WTC11 (cell line): Measurements from ENCODE around the gene LTA. TPM values are rescaled to one million over a fixed set of nuclear protein-coding genes. Genes with fewer than 3 reads are reported as not detected.

ENCODE experiments used
- ATAC-seq: fragments of 200-7000 bp; cut with Tn5 transposase; 2 replicates; pipeline ENCODE4 v1.10.0; 2021; ENCODE audit warnings: mild to moderate bottlenecking, moderate library complexity
- CTCF ChIA-PET: fragments of 300-600 bp; sonication (Branson Sonifier 250); formaldehyde crosslinking; loops from one replicate; lab custom pipeline; 2021; ENCODE audit warnings: antibody characterized with exemption; lab: Charles Lee
- POLR2A ChIA-PET: fragments of 350-600 bp; sonication (Branson Sonifier 250); formaldehyde crosslinking; loops from one replicate; lab custom pipeline; 2021; ENCODE audit warnings: antibody characterized with exemption; lab: Charles Lee
- DNase-seq: peaks from one replicate; pipeline ENCODE4 v3.0.0; 2021; ENCODE audit warnings: low spot score
- H3K27ac Mint-ChIP-seq: 2 replicates; pipeline ENCODE4 v1.8.0; 2021; ENCODE audit warnings: mixed read lengths
- H3K27me3 Mint-ChIP-seq: 2 replicates; pipeline ENCODE4 v1.8.0; 2021; ENCODE audit warnings: low read depth, mild to moderate bottlenecking, moderate library complexity, mixed read lengths
- H3K36me3 Mint-ChIP-seq: 2 replicates; pipeline ENCODE4 v1.8.0; 2021; ENCODE audit warnings: mixed read lengths
- H3K4me1 Mint-ChIP-seq: 2 replicates; pipeline ENCODE4 v1.8.0; 2022; ENCODE audit warnings: mixed read lengths
- H3K4me3 Mint-ChIP-seq: 2 replicates; pipeline ENCODE4 v1.8.0; 2021; ENCODE audit warnings: mild to moderate bottlenecking, moderate library complexity, mixed read lengths
- H3K9me3 Mint-ChIP-seq: 2 replicates; pipeline ENCODE4 v1.8.0; 2021; ENCODE audit warnings: mixed read lengths
- FOXP1 ChIP-seq: sonication (generic); formaldehyde crosslinking; IDR thresholded peaks from 2 replicates; pipeline ENCODE4 v1.8.0; 2022; ENCODE audit warnings: missing genetic modification reagents, mild to moderate bottlenecking, moderate library complexity, borderline replicate concordance
- FOXP4 ChIP-seq: sonication (generic); formaldehyde crosslinking; IDR thresholded peaks from 2 replicates; pipeline ENCODE4 v1.8.0; 2022; ENCODE audit warnings: mild to moderate bottlenecking, missing genetic modification reagents
- GRHL2 ChIP-seq: fragments of 250-450 bp; sonication (Bioruptor Pico); IDR thresholded peaks from 2 replicates; pipeline ENCODE4 v1.8.0; 2022; ENCODE audit warnings: mild to moderate bottlenecking, moderate library complexity; ENCODE audit not compliant: insufficient replicate concordance, severe bottlenecking
- MXD4 ChIP-seq: fragments of 250-450 bp; sonication (Bioruptor Pico); IDR thresholded peaks from 2 replicates; pipeline ENCODE4 v1.8.0; 2021; ENCODE audit warnings: mild to moderate bottlenecking, moderate library complexity, borderline replicate concordance
- MYBL2 ChIP-seq: sonication (generic); formaldehyde crosslinking; IDR thresholded peaks from 2 replicates; pipeline ENCODE4 v1.8.1; 2023; ENCODE audit warnings: mild to moderate bottlenecking, moderate library complexity, missing genetic modification reagents
- NFYB ChIP-seq: sonication (generic); formaldehyde crosslinking; conservative IDR thresholded peaks from 2 replicates; pipeline ENCODE4 v1.8.0; 2022; ENCODE audit warnings: low read depth, missing genetic modification reagents
- NR1H2 ChIP-seq: sonication (generic); formaldehyde crosslinking; IDR thresholded peaks from 2 replicates; pipeline ENCODE4 v1.9.0; 2021; ENCODE audit warnings: mild to moderate bottlenecking, moderate library complexity, missing genetic modification reagents
- SMAD4 ChIP-seq: sonication (generic); formaldehyde crosslinking; IDR thresholded peaks from 2 replicates; pipeline ENCODE4 v1.8.0; 2022; ENCODE audit warnings: mild to moderate bottlenecking, missing genetic modification reagents
- STAT6 ChIP-seq: sonication (generic); formaldehyde crosslinking; conservative IDR thresholded peaks from 2 replicates; pipeline ENCODE4 v1.8.1; 2023; ENCODE audit warnings: mild to moderate bottlenecking, low read depth, missing genetic modification reagents, moderate library complexity
- TEAD4 ChIP-seq: sonication (generic); formaldehyde crosslinking; IDR thresholded peaks from 2 replicates; pipeline ENCODE4 v1.8.0; 2022; ENCODE audit warnings: mild to moderate bottlenecking, missing genetic modification reagents
- ZNF425 ChIP-seq: fragments of 250-450 bp; sonication (Bioruptor Pico); conservative IDR thresholded peaks from 2 replicates; pipeline ENCODE4 v1.9.0; 2021; ENCODE audit warnings: mild to moderate bottlenecking
- total RNA-seq: library from RNA; stranded (reverse); gene quantifications from 3 replicates; pipeline ENCODE4 v1.2.3, GENCODE V29; 2021
- TF ChIP-seq, protein P1 (sequence below): sonication (generic); formaldehyde crosslinking; conservative IDR thresholded peaks from 2 replicates; pipeline ENCODE4 v1.8.1; 2022; ENCODE audit warnings: mild to moderate bottlenecking, missing genetic modification reagents
- TF ChIP-seq, protein P2 (sequence below): sonication (generic); formaldehyde crosslinking; IDR thresholded peaks from 2 replicates; pipeline ENCODE4 v1.8.1; 2023; ENCODE audit warnings: mild to moderate bottlenecking, missing genetic modification reagents
- TF ChIP-seq, protein P3 (sequence below): fragments of 250-450 bp; sonication (Bioruptor Pico); IDR thresholded peaks from 2 replicates; pipeline ENCODE4 v1.9.0; 2021; ENCODE audit warnings: mild to moderate bottlenecking
- TF ChIP-seq, protein P4 (sequence below): sonication (generic); formaldehyde crosslinking; IDR thresholded peaks from 2 replicates; pipeline ENCODE4 v1.8.1; 2023; ENCODE audit warnings: mild to moderate bottlenecking, missing genetic modification reagents, moderate library complexity
- TF ChIP-seq, protein P5 (sequence below): sonication (generic); formaldehyde crosslinking; IDR thresholded peaks from 2 replicates; pipeline ENCODE4 v1.8.1; 2023; ENCODE audit warnings: mild to moderate bottlenecking, missing genetic modification reagents

The LTA gene
- total RNA-seq, 1 experiment from 2014 or later, result 0.46 TPM

DNA sequence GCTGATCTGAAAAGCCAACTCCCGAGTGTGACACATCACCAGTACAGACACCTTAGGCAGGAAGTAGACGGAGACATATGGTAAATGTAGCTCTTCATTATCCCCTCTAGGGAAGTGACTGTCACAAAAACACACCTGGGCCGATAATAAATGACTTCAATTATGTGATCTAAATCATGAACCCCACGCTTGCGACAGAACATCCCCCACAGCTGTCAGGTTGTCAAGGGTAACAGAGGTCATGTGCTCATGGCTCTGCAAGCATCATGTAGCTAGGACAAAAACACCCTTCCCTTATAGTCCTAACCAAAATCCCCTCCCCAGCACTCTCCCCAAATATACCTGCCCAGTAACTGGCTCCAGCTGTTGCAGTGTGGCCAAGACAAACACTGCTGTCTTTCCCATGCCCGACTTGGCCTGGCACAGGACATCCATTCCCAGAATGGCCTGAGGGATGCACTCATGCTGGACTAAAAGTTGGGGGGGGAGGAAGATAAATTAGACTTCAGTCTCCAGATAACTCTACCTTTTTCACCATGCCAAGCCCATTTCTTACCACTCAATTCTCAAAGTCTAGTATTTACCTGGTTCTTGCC lies 33.2 kb upstream of the LTA start:
- DNase-seq (no peak), ATAC-seq (no peak)
- Mint-ChIP-seq H3K4me1 (peaks cover 42% of the 10 kb centered on the region), H3K27me3 (no peaks in the 10 kb centered on the region), H3K27ac (peak overlapping the region; percentile 89), H3K9me3 (no peaks in the 10 kb centered on the region), H3K36me3 (peaks cover 71% of the 10 kb centered on the region), H3K4me3 (peak overlapping the region; percentile 99)
- POLR2A ChIA-PET, result interaction anchor here (1.1 kb wide), 1 partner anchor 100 kb away, joined by 3 read pairs; no protein-coding TSS in a partner anchor
- TF ChIP-seq FOXP1 (CRISPR knock-in tag) (no peak), SMAD4 (CRISPR knock-in tag) (no peak), TEAD4 (CRISPR knock-in tag) (no peak), NR1H2 (CRISPR knock-in tag) (no peak), FOXP4 (CRISPR knock-in tag) (no peak), NFYB (no peak), MYBL2 (CRISPR knock-in tag) (no peak)
- TF ChIP-seq, protein P1, sequence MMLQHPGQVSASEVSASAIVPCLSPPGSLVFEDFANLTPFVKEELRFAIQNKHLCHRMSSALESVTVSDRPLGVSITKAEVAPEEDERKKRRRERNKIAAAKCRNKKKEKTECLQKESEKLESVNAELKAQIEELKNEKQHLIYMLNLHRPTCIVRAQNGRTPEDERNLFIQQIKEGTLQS (CRISPR knock-in tag), result no peak
- TF ChIP-seq, protein P2, sequence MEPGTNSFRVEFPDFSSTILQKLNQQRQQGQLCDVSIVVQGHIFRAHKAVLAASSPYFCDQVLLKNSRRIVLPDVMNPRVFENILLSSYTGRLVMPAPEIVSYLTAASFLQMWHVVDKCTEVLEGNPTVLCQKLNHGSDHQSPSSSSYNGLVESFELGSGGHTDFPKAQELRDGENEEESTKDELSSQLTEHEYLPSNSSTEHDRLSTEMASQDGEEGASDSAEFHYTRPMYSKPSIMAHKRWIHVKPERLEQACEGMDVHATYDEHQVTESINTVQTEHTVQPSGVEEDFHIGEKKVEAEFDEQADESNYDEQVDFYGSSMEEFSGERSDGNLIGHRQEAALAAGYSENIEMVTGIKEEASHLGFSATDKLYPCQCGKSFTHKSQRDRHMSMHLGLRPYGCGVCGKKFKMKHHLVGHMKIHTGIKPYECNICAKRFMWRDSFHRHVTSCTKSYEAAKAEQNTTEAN, result no peak
- TF ChIP-seq, protein P3, sequence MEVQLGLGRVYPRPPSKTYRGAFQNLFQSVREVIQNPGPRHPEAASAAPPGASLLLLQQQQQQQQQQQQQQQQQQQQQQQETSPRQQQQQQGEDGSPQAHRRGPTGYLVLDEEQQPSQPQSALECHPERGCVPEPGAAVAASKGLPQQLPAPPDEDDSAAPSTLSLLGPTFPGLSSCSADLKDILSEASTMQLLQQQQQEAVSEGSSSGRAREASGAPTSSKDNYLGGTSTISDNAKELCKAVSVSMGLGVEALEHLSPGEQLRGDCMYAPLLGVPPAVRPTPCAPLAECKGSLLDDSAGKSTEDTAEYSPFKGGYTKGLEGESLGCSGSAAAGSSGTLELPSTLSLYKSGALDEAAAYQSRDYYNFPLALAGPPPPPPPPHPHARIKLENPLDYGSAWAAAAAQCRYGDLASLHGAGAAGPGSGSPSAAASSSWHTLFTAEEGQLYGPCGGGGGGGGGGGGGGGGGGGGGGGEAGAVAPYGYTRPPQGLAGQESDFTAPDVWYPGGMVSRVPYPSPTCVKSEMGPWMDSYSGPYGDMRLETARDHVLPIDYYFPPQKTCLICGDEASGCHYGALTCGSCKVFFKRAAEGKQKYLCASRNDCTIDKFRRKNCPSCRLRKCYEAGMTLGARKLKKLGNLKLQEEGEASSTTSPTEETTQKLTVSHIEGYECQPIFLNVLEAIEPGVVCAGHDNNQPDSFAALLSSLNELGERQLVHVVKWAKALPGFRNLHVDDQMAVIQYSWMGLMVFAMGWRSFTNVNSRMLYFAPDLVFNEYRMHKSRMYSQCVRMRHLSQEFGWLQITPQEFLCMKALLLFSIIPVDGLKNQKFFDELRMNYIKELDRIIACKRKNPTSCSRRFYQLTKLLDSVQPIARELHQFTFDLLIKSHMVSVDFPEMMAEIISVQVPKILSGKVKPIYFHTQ (CRISPR knock-in tag), result no peak
- CTCF ChIA-PET, result interaction anchor here (0.5 kb wide), 1 partner anchor 10 kb away, joined by 5 read pairs; the partner anchor contains the start of gene MCCD1

DNA sequence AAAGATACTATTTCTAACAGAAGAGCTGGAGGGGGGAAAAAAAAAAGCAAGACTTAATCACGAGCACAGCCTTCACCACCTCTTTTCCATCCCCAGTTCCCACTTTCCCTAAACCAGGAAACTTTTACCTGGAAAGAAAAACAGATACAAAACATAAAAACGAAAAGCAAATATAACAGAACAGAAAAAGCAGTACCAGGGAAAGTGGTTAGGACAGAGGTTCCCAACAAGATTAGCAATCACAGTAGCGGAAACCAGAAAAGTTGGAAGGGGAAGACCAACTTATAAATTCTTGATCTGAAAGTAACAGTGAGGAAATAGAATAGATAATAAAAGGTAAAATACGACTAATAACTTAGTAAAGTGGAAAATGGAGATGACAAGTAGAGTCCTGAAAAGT lies 31.4 kb upstream of the LTA start:
- H3K9me3 Mint-ChIP-seq, result no peaks in the 10 kb centered on the region
- DNase-seq, result no peak
- H3K4me1 Mint-ChIP-seq, result peaks cover 40% of the 10 kb centered on the region
- peak overlapping the region; percentile 98 for H3K27ac Mint-ChIP-seq
- ChIA-PET CTCF (interaction anchor here (0.9 to 4.8 kb wide), 2 partner anchors 12 to 58 kb away, joined by 4 to 23 read pairs; partner anchors contain the start of gene MCCD1), POLR2A (interaction anchor here (0.5 to 2.5 kb wide), 6 partner anchors 11 to 309 kb away, joined by 4 to 22 read pairs (median 6); partner anchors contain the start of genes MCCD1, MICB and PRRC2A)
- no peak for TF ChIP-seq MXD4 (CRISPR knock-in tag)
- no peak for TF ChIP-seq STAT6
- TF ChIP-seq GRHL2 (CRISPR knock-in tag), result no peak
- TF ChIP-seq, protein P4, sequence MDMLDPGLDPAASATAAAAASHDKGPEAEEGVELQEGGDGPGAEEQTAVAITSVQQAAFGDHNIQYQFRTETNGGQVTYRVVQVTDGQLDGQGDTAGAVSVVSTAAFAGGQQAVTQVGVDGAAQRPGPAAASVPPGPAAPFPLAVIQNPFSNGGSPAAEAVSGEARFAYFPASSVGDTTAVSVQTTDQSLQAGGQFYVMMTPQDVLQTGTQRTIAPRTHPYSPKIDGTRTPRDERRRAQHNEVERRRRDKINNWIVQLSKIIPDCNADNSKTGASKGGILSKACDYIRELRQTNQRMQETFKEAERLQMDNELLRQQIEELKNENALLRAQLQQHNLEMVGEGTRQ (CRISPR knock-in tag), result no peak
- TF ChIP-seq, protein P5, sequence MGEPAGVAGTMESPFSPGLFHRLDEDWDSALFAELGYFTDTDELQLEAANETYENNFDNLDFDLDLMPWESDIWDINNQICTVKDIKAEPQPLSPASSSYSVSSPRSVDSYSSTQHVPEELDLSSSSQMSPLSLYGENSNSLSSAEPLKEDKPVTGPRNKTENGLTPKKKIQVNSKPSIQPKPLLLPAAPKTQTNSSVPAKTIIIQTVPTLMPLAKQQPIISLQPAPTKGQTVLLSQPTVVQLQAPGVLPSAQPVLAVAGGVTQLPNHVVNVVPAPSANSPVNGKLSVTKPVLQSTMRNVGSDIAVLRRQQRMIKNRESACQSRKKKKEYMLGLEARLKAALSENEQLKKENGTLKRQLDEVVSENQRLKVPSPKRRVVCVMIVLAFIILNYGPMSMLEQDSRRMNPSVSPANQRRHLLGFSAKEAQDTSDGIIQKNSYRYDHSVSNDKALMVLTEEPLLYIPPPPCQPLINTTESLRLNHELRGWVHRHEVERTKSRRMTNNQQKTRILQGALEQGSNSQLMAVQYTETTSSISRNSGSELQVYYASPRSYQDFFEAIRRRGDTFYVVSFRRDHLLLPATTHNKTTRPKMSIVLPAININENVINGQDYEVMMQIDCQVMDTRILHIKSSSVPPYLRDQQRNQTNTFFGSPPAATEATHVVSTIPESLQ (CRISPR knock-in tag), result no peak
- TF ChIP-seq ZNF425 (CRISPR knock-in tag), result no peak
- peaks cover 54% of the 10 kb centered on the region for H3K36me3 Mint-ChIP-seq
- no peak for ATAC-seq
- no peaks in the 10 kb centered on the region for H3K27me3 Mint-ChIP-seq
- H3K4me3 Mint-ChIP-seq, result peak overlapping the region; percentile 99
